ENCODE measurements around the gene BSG. TPM values are rescaled to one million over a fixed set of nuclear protein-coding genes. Genes with fewer than 3 reads are reported as not detected.

The BSG gene
- total and polyA plus RNA-seq, 9 of the 15 experiments (the other 6 are each of a cell fraction or from before 2014, with no cell fraction given) = 4.6 to 495 (median 187) TPM

DNA sequence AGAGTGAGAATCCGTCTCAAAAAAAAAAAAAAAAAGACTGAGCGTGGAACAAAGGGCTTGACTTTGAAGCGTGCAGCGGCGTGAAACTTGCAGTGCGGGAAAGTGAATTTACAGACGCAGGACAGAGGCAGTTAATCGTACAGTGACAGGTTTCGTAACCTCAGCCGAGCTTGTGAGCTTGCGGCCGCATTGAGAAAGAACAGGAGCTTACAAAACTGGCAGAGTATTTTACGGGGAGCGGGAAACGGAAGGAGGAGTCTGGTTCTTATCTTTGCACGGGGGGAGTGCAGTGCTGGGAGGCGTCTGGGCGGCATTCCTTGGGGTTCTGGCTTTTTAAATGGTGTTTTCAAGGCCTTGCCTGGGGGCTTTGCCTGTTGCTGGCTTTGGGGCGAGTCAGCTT is 6.0 kb upstream of the BSG start (continued):
- TF ChIP-seq, protein P1, sequence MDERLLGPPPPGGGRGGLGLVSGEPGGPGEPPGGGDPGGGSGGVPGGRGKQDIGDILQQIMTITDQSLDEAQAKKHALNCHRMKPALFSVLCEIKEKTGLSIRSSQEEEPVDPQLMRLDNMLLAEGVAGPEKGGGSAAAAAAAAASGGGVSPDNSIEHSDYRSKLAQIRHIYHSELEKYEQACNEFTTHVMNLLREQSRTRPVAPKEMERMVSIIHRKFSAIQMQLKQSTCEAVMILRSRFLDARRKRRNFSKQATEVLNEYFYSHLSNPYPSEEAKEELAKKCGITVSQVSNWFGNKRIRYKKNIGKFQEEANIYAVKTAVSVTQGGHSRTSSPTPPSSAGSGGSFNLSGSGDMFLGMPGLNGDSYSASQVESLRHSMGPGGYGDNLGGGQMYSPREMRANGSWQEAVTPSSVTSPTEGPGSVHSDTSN (CRISPR knock-in tag; IDR thresholded peaks at IDR 0.05; ENCODE audit: low read depth) = no peak
- TF ChIP-seq, protein P1 (tag; conservative IDR thresholded peaks at IDR 0.05; ENCODE audit: low read depth) = peak; percentile 95
- TF ChIP-seq TGIF2 (CRISPR knock-in tag; IDR thresholded peaks at IDR 0.05) (no peak), ZC3H8 (IDR thresholded peaks at IDR 0.05) (no peak), JUNB (CRISPR knock-in tag; conservative IDR thresholded peaks at IDR 0.05) (no peak), ZC3H11A (IDR thresholded peaks at IDR 0.05; ENCODE audit: low read depth, low read length) (no peak), E2F3 (CRISPR knock-in tag; IDR thresholded peaks at IDR 0.05) (0 out of 2 replicates have a peak, but pooled peaks have one; percentile 39), EP400 (IDR thresholded peaks at IDR 0.05) (peak; percentile 52), YY1 (IDR thresholded peaks at IDR 0.05; ENCODE audit: borderline replicate concordance in 1 of 3, control insufficient read depth in 1 of 3, extremely low read depth in 1 of 3, insufficient read depth in 3 of 3, insufficient read length in 1 of 3, insufficient replicate concordance in 2 of 3, low read depth in 1 of 3, low read length in 2 of 3) (peak in 1 of 3 experiments; percentile 34), KAT2B (IDR thresholded peaks at IDR 0.05; ENCODE audit: low read depth, low read length) (no peak), BRD4 (IDR thresholded peaks at IDR 0.05) (no peak), ETV5 (CRISPR knock-in tag; IDR thresholded peaks at IDR 0.05; ENCODE audit: low read depth) (no peak), PRPF4 (IDR thresholded peaks at IDR 0.05; ENCODE audit: insufficient read depth, low read depth, low read length, poor library complexity, severe bottlenecking) (no peak), TAL1 (IDR thresholded peaks at IDR 0.05) (peak; percentile 31; the same call in 1 of the 2 replicates), CHD4 (IDR thresholded peaks at IDR 0.05; ENCODE audit: insufficient read depth, insufficient replicate concordance, low read depth, low read length, poor library complexity, severe bottlenecking) (no peak), OTX1 (CRISPR knock-in tag; IDR thresholded peaks at IDR 0.05) (no peak), MYNN (IDR thresholded peaks at IDR 0.05) (0 out of 2 replicates have a peak, but pooled peaks have one; percentile 23), MYNN (CRISPR knock-in tag; IDR thresholded peaks at IDR 0.05) (no peak), HIVEP1 (CRISPR knock-in tag; IDR thresholded peaks at IDR 0.05) (no peak), ZNF75A (CRISPR knock-in tag; IDR thresholded peaks at IDR 0.05) (no peak)
- TF ChIP-seq, protein P2, sequence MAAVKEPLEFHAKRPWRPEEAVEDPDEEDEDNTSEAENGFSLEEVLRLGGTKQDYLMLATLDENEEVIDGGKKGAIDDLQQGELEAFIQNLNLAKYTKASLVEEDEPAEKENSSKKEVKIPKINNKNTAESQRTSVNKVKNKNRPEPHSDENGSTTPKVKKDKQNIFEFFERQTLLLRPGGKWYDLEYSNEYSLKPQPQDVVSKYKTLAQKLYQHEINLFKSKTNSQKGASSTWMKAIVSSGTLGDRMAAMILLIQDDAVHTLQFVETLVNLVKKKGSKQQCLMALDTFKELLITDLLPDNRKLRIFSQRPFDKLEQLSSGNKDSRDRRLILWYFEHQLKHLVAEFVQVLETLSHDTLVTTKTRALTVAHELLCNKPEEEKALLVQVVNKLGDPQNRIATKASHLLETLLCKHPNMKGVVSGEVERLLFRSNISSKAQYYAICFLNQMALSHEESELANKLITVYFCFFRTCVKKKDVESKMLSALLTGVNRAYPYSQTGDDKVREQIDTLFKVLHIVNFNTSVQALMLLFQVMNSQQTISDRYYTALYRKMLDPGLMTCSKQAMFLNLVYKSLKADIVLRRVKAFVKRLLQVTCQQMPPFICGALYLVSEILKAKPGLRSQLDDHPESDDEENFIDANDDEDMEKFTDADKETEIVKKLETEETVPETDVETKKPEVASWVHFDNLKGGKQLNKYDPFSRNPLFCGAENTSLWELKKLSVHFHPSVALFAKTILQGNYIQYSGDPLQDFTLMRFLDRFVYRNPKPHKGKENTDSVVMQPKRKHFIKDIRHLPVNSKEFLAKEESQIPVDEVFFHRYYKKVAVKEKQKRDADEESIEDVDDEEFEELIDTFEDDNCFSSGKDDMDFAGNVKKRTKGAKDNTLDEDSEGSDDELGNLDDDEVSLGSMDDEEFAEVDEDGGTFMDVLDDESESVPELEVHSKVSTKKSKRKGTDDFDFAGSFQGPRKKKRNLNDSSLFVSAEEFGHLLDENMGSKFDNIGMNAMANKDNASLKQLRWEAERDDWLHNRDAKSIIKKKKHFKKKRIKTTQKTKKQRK (IDR thresholded peaks at IDR 0.05; ENCODE audit: borderline replicate concordance, low read depth, low read length) = no peak
- TF ChIP-seq, protein P3, sequence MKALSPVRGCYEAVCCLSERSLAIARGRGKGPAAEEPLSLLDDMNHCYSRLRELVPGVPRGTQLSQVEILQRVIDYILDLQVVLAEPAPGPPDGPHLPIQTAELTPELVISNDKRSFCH (CRISPR knock-in tag; IDR thresholded peaks at IDR 0.05) = no peak
- TF ChIP-seq, protein P3 (tag; IDR thresholded peaks at IDR 0.05) = no peak
- TF ChIP-seq, protein P4, sequence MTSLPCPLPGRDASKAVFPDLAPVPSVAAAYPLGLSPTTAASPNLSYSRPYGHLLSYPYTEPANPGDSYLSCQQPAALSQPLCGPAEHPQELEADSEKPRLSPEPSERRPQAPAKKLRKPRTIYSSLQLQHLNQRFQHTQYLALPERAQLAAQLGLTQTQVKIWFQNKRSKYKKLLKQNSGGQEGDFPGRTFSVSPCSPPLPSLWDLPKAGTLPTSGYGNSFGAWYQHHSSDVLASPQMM (CRISPR knock-in tag; IDR thresholded peaks at IDR 0.05) = no peak
